ENCODE results near the gene ATP11A. TPM values are rescaled to one million over a fixed set of nuclear protein-coding genes. Genes with fewer than 3 reads are reported as not detected.

Gene ATP11A
- total RNA-seq, 1 experiment from 2014 or later: 9.4 TPM

GRCh38 chr13:112761701-112762689 is 72.2 kb downstream of the ATP11A start:
- TF ChIP-seq, protein P1, sequence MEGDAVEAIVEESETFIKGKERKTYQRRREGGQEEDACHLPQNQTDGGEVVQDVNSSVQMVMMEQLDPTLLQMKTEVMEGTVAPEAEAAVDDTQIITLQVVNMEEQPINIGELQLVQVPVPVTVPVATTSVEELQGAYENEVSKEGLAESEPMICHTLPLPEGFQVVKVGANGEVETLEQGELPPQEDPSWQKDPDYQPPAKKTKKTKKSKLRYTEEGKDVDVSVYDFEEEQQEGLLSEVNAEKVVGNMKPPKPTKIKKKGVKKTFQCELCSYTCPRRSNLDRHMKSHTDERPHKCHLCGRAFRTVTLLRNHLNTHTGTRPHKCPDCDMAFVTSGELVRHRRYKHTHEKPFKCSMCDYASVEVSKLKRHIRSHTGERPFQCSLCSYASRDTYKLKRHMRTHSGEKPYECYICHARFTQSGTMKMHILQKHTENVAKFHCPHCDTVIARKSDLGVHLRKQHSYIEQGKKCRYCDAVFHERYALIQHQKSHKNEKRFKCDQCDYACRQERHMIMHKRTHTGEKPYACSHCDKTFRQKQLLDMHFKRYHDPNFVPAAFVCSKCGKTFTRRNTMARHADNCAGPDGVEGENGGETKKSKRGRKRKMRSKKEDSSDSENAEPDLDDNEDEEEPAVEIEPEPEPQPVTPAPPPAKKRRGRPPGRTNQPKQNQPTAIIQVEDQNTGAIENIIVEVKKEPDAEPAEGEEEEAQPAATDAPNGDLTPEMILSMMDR (conservative IDR thresholded peaks at IDR 0.05; ENCODE audit: low read depth, low read length): no peak
- TF ChIP-seq EZH2 (IDR thresholded peaks at IDR 0.05; ENCODE audit: borderline replicate concordance, low read depth, low read length, poor library complexity, severe bottlenecking): no peak
- no peaks in the 10 kb centered on the region for H3K27me3 ChIP-seq (replicated peaks; ENCODE audit: insufficient read depth, low read depth, low read length, poor library complexity)
- intact Hi-C loops (cut with micrococcal nuclease; ENCODE audit: unreplicated experiment): no loop called here
- DNase-seq (ENCODE audit: low spot score): no peak
- no peak overlapping the region for H3K4me3 ChIP-seq (ENCODE audit: low read depth, low read length, poor library complexity, severe bottlenecking)
- BruUV-seq (replicated peaks): no TSS peak
- no peaks in the 10 kb centered on the region for H3K4me1 ChIP-seq (ENCODE audit: insufficient read depth, low read length, poor library complexity, severe bottlenecking)
- no peaks in the 10 kb centered on the region for H3K9me3 ChIP-seq (ENCODE audit: low read depth, low read length, poor library complexity, severe bottlenecking)
- H3K36me3 ChIP-seq (ENCODE audit: insufficient read depth, low read length, poor library complexity, severe bottlenecking): no peaks in the 10 kb centered on the region
- ChIA-PET CTCF (no interaction called here), POLR2A (ENCODE audit: low non-redundant PET) (no interaction called here)
- no peak overlapping the region for H3K27ac ChIP-seq (ENCODE audit: low read depth, low read length, poor library complexity, severe bottlenecking)

- no peaks in the 10 kb centered on the region for H3K27me3 ChIP-seq (replicated peaks; ENCODE audit: insufficient read depth, low read depth, low read length, poor library complexity)
- H3K9me3 ChIP-seq (ENCODE audit: low read depth, low read length, poor library complexity, severe bottlenecking): no peaks in the 10 kb centered on the region
- intact Hi-C loops (cut with micrococcal nuclease; ENCODE audit: unreplicated experiment): no loop called here
- DNase-seq (ENCODE audit: low spot score): no peak
- CTCF ChIA-PET: no interaction called here
- H3K27ac ChIP-seq (ENCODE audit: low read depth, low read length, poor library complexity, severe bottlenecking): no peak overlapping the region
- POLR2A ChIA-PET (ENCODE audit: low non-redundant PET): no interaction called here
- no TSS peak for BruUV-seq (replicated peaks)
- TF ChIP-seq, protein P1 (conservative IDR thresholded peaks at IDR 0.05; ENCODE audit: low read depth, low read length): no peak
- TF ChIP-seq EZH2 (IDR thresholded peaks at IDR 0.05; ENCODE audit: borderline replicate concordance, low read depth, low read length, poor library complexity, severe bottlenecking): no peak
- no peaks in the 10 kb centered on the region for H3K36me3 ChIP-seq (ENCODE audit: insufficient read depth, low read length, poor library complexity, severe bottlenecking)
- no peak overlapping the region for H3K4me3 ChIP-seq (ENCODE audit: low read depth, low read length, poor library complexity, severe bottlenecking)
- no peaks in the 10 kb centered on the region for H3K4me1 ChIP-seq (ENCODE audit: insufficient read depth, low read length, poor library complexity, severe bottlenecking)
Measured at GRCh38 chr13:112762690-112763080, 72.8 kb downstream of the ATP11A start.

GRCh38 chr13:112764028-112764427 is 74.2 kb downstream of the ATP11A start:
- no peaks in the 10 kb centered on the region for H3K36me3 ChIP-seq (ENCODE audit: insufficient read depth, low read length, poor library complexity, severe bottlenecking)
- ChIA-PET CTCF (no interaction called here), POLR2A (ENCODE audit: low non-redundant PET) (no interaction called here)
- no peaks in the 10 kb centered on the region for H3K27me3 ChIP-seq (replicated peaks; ENCODE audit: insufficient read depth, low read depth, low read length, poor library complexity)
- TF ChIP-seq, protein P1 (conservative IDR thresholded peaks at IDR 0.05; ENCODE audit: low read depth, low read length): no peak
- TF ChIP-seq EZH2 (IDR thresholded peaks at IDR 0.05; ENCODE audit: borderline replicate concordance, low read depth, low read length, poor library complexity, severe bottlenecking): no peak
- no peak overlapping the region for H3K27ac ChIP-seq (ENCODE audit: low read depth, low read length, poor library complexity, severe bottlenecking)
- no peak for DNase-seq (ENCODE audit: low spot score)
- intact Hi-C loops (cut with micrococcal nuclease; ENCODE audit: unreplicated experiment): no loop called here
- H3K4me3 ChIP-seq (ENCODE audit: low read depth, low read length, poor library complexity, severe bottlenecking): no peak overlapping the region
- H3K9me3 ChIP-seq (ENCODE audit: low read depth, low read length, poor library complexity, severe bottlenecking): no peaks in the 10 kb centered on the region
- no TSS peak for BruUV-seq (replicated peaks)
- H3K4me1 ChIP-seq (ENCODE audit: insufficient read depth, low read length, poor library complexity, severe bottlenecking): no peaks in the 10 kb centered on the region
